ENCODE results near the gene SLC1A7.
A peak's percentile ranks its signal among the peaks of the same experiment; 100 is the strongest.

SLC1A7 gene

GRCh38 chr1:53174971-53175913 lies 32.8 kb upstream of the SLC1A7 start:
- peak overlapping the region; percentile 79 for H3K27ac ChIP-seq
- no peak for TF ChIP-seq CTCF (conservative IDR thresholded peaks at IDR 0.05)

- H3K27ac ChIP-seq: peak overlapping the region; percentile 44; the same call in 1 of the 2 replicates
- 0 out of 2 replicates have a peak, but pooled peaks have one; percentile 17 for TF ChIP-seq CTCF (conservative IDR thresholded peaks at IDR 0.05)
Observed at GRCh38 chr1:53172426-53173128, 30.1 kb upstream of the SLC1A7 start.

GRCh38 chr1:53166912-53167311 lies 24.5 kb upstream of the SLC1A7 start:
- H3K27ac ChIP-seq: no peak overlapping the region

GRCh38 chr1:53166366-53166765 lies 23.9 kb upstream of the SLC1A7 start:
- TF ChIP-seq CTCF (conservative IDR thresholded peaks at IDR 0.05): no peak
- no peak overlapping the region for H3K27ac ChIP-seq

More at GRCh38 chr1:53166912-53167311, 24.5 kb upstream of the SLC1A7 start:
- no peak for TF ChIP-seq CTCF (conservative IDR thresholded peaks at IDR 0.05)

GRCh38 chr1:53165408-53165961 lies 23.0 kb upstream of the SLC1A7 start:
- TF ChIP-seq CTCF (conservative IDR thresholded peaks at IDR 0.05): no peak

GRCh38 chr1:53163291-53163768 lies 20.9 kb upstream of the SLC1A7 start:
- TF ChIP-seq CTCF (conservative IDR thresholded peaks at IDR 0.05): no peak
- H3K27ac ChIP-seq: no peak overlapping the region

More at GRCh38 chr1:53165408-53165961, 23.0 kb upstream of the SLC1A7 start:
- H3K27ac ChIP-seq: no peak overlapping the region

GRCh38 chr1:53162621-53163020 lies 20.2 kb upstream of the SLC1A7 start:
- no peak for TF ChIP-seq CTCF (conservative IDR thresholded peaks at IDR 0.05)
- no peak overlapping the region for H3K27ac ChIP-seq
